Right atrium auricular region (tissue), 2 donors: Measurements from ENCODE around the gene CCDC69. TPM values are rescaled to one million over a fixed set of nuclear protein-coding genes. Genes with fewer than 3 reads are reported as not detected.
A peak's percentile ranks its signal among the peaks of the same experiment; 100 is the strongest.

Source experiments
- DNase-seq: peaks from one replicate; pipeline ENCODE4 v3.0.0-alpha.2; 2019; ENCODE audit warnings: low spot score
- H3K27ac ChIP-seq, 2 donors: fragments of 200-600 bp; sonication (generic); 1 replicate in 1 of 2; 2 replicates in 1 of 2; pipeline ENCODE4 v1.5.1; 2016 to 2019
- H3K27me3 ChIP-seq, 2 donors: fragments of 200-600 bp; sonication (generic); one replicate each; pipeline versions ENCODE4 v1.5.1 to v1.6.0; 2017 to 2019
- H3K36me3 ChIP-seq: fragments of 200-600 bp; sonication (generic); one replicate; pipeline ENCODE4 v1.5.1; 2016
- H3K4me1 ChIP-seq, 2 donors: fragments of 200-600 bp; sonication (generic); one replicate each; pipeline versions ENCODE4 v1.5.1 to v1.6.0; 2017 to 2019
- H3K4me3 ChIP-seq, 2 donors: fragments of 200-600 bp; sonication (generic); 1 replicate in 1 of 2; 2 replicates in 1 of 2; pipeline ENCODE4 v1.5.1; 2017 to 2019; ENCODE audit warnings: mild to moderate bottlenecking in 1 of 2, moderate library complexity in 1 of 2
- H3K9me3 ChIP-seq, 2 donors: fragments of 200-600 bp; sonication (generic); one replicate each; pipeline ENCODE4 v1.5.1; 2019
- CTCF ChIP-seq, 2 donors: fragments of 200-600 bp; sonication (generic); IDR thresholded peaks; one replicate each; pipeline ENCODE4 v1.5.1; 2019; ENCODE audit warnings: antibody characterized with exemption in 2 of 2
- total RNA-seq, 2 donors: library from RNA; depleted of rRNA; stranded (reverse); fragments of >200 nt; gene quantifications; one replicate each; pipeline ENCODE4 v1.1.0, GENCODE V29; 2016

CCDC69 gene
- 100 to 1,000 TPM; 185 to 202 TPM for total RNA-seq

GRCh38 chr5:151223447-151224264, at the start of gene CCDC69:
CCDC69 (minus strand) TSS chr5:151224092; CDS start chr5:151223970, 122 bp downstream.
- peak in 1 of 2 donors; percentile 39 for TF ChIP-seq CTCF (IDR thresholded peaks at IDR 0.05)
- H3K4me1 ChIP-seq, result peaks cover 0 to 51% of the 10 kb centered on the region in 2 donors
- no peaks in the 10 kb centered on the region for H3K27me3 ChIP-seq
- H3K36me3 ChIP-seq, result no peaks in the 10 kb centered on the region
- peak within 1 kb of the TSS; percentile 84 to 93 for H3K27ac ChIP-seq
- no peaks in the 10 kb centered on the region for H3K9me3 ChIP-seq
- peak; percentile 84 for DNase-seq
- H3K4me3 ChIP-seq, result peak within 1 kb of the TSS; percentile 85 to 92

- Histone ChIP-seq H3K4me1 (no peaks in the 10 kb centered on the region), H3K4me3 (no peak overlapping the region), H3K27ac (no peak overlapping the region), H3K27me3 (no peaks in the 10 kb centered on the region), H3K36me3 (peaks cover 37% of the 10 kb centered on the region), H3K9me3 (no peaks in the 10 kb centered on the region)
- DNase-seq, result no peak
- TF ChIP-seq CTCF (IDR thresholded peaks at IDR 0.05), result no peak
These were observed 47.4 kb upstream of the CCDC69 start for GRCh38 chr5:151271336-151271735.

GRCh38 chr5:151270599-151270998, 46.7 kb upstream of the CCDC69 start:
- H3K36me3 ChIP-seq, result peaks cover 39% of the 10 kb centered on the region

GRCh38 chr5:151267491-151268260, 43.8 kb upstream of the CCDC69 start:
- no peak for DNase-seq
- no peaks in the 10 kb centered on the region for H3K9me3 ChIP-seq
- H3K4me3 ChIP-seq, result no peak overlapping the region
- H3K27me3 ChIP-seq, result no peaks in the 10 kb centered on the region
- peaks cover 0 to 5% of the 10 kb centered on the region in 2 donors for H3K4me1 ChIP-seq
- no peak for TF ChIP-seq CTCF (IDR thresholded peaks at IDR 0.05)
- no peak overlapping the region for H3K27ac ChIP-seq
- H3K36me3 ChIP-seq, result peaks cover 39% of the 10 kb centered on the region

More at GRCh38 chr5:151270599-151270998, 46.7 kb upstream of the CCDC69 start:
- Histone ChIP-seq H3K9me3 (no peaks in the 10 kb centered on the region), H3K27me3 (no peaks in the 10 kb centered on the region), H3K4me3 (no peak overlapping the region), H3K27ac (no peak overlapping the region), H3K4me1 (no peaks in the 10 kb centered on the region)
- no peak for DNase-seq
- TF ChIP-seq CTCF (IDR thresholded peaks at IDR 0.05), result no peak

GRCh38 chr5:151264113-151264512, 40.2 kb upstream of the CCDC69 start:
- Histone ChIP-seq H3K4me3 (no peak overlapping the region), H3K27me3 (no peaks in the 10 kb centered on the region), H3K4me1 (peaks cover 0 to 5% of the 10 kb centered on the region in 2 donors), H3K9me3 (no peaks in the 10 kb centered on the region), H3K36me3 (peaks cover 31% of the 10 kb centered on the region), H3K27ac (no peak overlapping the region)
- TF ChIP-seq CTCF (IDR thresholded peaks at IDR 0.05), result no peak
- no peak for DNase-seq
